Activated CD4-positive, alpha-beta T cell treated with anti-CD3 and anti-CD28 coated beads for 48 hours (primary cell): ENCODE data around the gene TMEM106C.
A peak's percentile ranks its signal among the peaks of the same experiment; 100 is the strongest.

Experiments used
- DNase-seq: peaks from one replicate; pipeline ENCODE4 v3.0.0-alpha.2; 2020

TMEM106C gene

GRCh38 chr12:47999816-48000215, 36.4 kb downstream of the TMEM106C start:
- DNase-seq = no peak

DNA sequence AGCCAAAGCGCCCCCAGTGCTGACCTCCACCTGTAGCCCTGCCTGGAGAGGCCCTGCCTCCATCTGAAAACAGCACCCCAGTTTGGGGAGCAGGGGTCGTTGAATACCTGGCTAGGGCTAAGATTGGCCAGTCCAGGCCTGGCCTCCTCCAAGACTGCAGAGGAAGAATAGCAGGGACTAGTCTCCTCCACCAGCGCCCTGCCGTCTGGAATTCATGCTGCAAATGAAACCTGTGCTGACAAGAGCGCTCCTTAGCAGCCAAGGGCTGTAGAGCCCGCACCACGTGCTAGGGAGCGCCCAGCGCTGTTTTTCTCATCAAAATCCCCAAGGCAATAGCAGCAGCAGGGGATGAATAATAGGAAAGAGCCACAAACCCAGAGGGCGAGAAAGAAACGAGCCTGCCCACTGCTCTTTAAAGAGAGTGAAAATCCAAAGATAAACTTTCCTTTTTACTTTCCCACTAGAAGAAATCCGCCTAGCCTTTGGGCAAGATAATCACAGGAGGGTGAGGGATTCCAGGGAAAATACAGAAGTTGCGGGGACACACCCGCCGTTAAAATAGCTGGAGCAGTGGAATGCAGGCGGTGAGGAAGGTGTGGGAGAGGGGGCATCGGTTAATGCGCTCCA, 37.6 kb downstream of the TMEM106C start:
- DNase-seq = peak; percentile 22

GRCh38 chr12:48001505-48002413, 38.4 kb downstream of the TMEM106C start:
- peak; percentile 11 for DNase-seq

- DNase-seq = no peak
Observed at GRCh38 chr12:48002414-48002730, 39.0 kb downstream of the TMEM106C start.

DNA sequence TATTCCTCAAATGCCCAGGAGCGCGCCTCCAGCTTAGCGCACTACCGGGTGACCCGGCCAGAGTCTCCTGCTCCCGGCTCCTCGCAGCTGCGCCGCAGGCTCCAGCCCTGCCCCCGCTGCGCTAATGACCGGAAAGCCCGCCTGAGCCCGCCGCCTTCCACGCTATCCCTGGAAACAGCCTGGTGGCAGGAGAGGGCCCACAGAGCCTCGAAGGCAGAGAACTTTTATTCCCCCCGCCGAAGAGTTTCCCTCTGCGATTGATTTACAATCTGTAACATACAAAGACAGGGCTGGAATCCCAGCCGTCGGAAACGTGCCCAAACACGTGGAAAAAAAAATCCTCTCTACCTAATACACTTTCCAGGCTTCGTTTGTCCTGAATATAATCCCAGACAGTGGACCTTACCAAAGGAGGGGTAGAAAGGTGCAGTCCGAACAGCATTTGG, 39.4 kb downstream of the TMEM106C start:
- no peak for DNase-seq

- peak; percentile 30 for DNase-seq
Observed at GRCh38 chr12:48003226-48004052, 40.0 kb downstream of the TMEM106C start.

DNA sequence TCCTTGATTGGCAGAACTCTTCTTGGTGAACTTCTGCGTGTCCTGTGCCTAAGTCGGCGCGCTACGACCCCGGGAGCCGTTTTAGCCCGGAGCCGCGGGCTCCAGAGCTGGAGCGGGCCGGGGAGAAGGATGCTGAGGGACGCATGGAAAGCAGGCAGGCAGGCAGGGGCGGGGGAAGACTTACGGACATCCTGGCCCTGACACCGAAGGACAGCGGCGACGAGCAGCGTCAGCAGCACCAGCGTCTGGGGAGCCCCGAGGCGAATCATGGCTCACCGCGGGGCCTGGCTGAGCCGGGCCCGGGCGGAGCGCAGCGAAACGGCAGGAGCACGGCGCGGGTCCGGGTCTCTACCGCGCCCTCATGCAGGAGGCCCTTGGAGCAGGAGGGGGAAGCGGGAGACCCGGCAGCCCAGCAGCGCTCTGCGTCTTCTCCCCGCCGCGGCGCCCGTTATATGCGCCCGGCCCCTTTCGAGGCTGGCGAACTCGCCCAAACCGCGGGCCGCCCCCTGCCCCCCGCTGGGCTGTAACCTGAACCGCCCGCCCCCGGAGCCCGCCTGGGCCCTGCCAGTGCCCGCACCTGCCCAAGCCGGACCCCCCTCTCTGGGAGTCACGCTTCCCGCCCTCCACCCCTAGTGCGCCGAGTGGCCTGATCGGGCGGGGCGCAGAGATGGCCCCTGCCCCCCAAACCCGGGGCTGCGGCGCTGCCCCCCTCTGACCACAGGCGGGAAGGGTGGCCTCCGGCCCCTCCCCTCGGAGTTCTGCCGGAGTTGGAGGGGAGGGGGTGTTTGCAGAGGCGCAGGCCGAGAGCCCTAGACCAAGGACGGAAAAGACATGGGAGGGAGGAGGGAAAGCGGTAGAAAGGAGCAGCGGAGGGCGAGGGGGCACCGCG, 40.9 kb downstream of the TMEM106C start, which contains the start of gene COL2A1:
TSS of gene COL2A1 (minus strand) at position 424 of the 889 bp plus-strand sequence. CDS start at position 269, 155 bp downstream.
- DNase-seq = peak; percentile 47

DNA sequence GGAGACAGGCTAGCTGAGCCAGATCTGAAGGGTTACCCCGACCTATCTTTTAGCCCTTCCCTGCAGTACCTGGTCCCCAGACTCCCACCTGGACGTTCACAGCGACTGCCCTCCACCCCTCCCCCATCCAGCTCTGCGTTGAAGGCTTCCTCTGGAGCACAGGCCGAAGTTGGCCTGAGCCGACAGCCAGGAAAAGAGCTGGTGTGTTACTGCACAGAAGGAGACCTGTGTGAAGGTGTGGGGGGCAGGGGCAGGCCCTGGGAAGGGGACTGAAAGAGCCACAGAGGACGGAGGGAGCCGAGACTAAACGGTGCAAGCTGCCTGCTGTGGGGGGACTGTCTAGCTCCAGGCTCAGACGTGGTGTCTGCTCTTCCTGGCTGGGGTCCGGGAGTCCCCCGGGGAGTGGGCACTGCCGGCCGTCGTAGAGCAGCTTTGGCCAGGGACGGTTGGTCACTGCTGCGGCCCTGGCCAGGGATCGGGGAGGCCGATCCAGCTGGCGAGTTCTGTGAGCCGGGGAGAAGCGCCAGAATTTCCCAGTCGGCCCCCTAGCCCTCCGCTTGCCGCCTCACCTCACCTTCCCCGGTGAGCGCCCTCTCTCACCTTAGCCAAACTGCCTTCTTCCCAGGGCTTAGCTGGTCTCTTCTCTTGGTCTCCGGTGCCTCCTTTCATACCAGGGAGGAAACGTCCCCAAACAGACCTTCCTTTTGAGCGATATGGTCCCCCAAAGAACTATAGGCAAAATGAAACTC, 41.8 kb downstream of the TMEM106C start:
- DNase-seq = no peak

DNA sequence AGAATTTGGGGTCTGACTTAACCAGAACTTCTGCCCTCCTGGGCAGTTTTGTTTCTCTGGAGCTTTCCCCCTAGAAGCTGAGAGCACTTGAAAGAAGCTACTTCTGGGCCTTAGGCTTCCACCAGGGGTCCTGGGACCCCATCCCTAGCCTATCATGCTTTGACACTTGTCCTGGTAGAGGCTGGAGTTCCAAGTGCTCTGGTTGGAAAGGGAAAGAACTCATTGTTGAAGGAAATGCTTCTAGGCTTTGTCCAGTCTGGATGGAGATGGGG, 42.3 kb downstream of the TMEM106C start:
- no peak for DNase-seq

- DNase-seq = no peak
Observed at GRCh38 chr12:48007206-48007605, 43.8 kb downstream of the TMEM106C start.

DNA sequence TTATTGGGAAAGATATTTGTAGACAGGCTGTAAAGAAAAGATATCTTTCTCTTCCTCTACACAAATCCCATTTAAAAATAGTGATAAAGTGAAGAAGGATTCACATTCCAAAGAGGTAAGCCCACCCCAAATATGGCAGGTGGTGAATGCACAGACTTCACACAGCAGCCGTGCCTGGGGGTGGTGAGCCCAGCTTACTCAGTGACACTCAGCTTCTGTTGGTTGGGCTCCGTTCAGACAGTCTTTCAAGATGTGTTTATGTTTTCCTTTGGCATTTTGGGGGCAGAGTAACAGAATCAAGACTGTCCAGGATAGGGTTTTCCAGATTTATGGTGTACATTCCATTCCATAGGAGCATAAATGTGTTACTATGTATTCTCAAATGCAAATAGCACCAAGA, 45.0 kb downstream of the TMEM106C start:
- DNase-seq = no peak

DNA sequence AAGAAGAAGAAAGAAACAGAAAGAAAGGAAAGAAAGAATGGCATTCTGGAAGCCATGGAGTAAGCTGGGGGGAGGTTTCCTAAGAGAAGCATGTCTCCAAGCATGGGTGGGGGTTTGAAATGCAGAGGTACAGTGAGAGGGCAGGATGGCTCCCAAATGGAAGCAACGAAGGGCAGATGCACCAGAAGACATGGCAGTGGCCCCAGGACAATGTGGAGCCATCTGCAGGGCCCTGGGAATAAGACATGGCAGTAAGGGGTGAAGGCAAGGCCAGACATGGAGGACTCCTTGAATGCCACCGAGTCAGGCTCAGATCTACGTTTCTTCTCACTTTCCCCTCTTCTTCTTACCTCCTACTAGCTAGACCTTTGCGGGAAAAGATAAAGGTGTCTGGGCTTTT, 45.6 kb downstream of the TMEM106C start:
- no peak for DNase-seq

GRCh38 chr12:48009471-48009870, 46.1 kb downstream of the TMEM106C start:
- no peak for DNase-seq

GRCh38 chr12:48010366-48010970, 47.1 kb downstream of the TMEM106C start:
- DNase-seq = no peak

- no peak for DNase-seq
Observed at GRCh38 chr12:48012070-48012469, 48.7 kb downstream of the TMEM106C start.

DNA sequence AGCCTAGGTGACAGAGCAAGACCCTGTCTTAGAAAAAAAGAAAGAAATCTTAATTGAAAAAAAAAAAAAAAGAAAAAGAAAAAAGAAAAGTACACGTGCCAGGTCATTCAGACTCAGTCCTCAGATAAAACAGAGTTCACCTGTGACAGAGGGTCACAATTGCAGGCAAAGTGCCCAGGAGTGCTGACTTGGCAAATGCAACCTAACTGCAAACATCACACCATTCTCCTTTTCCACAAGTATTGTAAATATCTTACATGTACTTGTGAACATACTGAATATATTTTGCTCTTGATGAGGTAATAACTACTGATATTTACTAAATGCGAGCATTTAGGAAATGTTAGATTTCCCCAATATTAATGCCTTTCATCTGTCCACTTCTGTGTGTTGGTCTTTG, 49.9 kb downstream of the TMEM106C start:
- DNase-seq = no peak

- DNase-seq = no peak
Observed at GRCh38 chr12:48015129-48015528, 51.7 kb downstream of the TMEM106C start.

DNA sequence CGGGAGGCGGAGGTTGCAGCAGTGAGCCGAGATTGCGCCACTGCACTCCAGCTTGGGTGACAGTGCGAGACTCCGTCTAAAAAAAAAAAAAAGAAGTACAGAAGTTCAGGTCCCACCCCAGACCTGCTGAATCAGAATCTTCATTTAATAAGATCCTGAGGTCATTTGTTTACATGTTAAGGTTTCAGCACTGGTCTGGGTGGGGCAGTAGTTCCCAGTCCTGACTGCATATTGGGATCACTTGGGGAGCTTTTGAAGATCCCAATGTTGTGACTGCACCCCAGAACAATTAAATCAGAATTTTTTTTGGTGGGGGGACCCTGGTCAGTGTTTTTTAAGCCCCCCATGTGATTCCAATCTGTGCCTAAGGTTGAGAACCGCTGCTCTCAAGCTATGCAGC, 52.6 kb downstream of the TMEM106C start:
- DNase-seq = no peak

DNA sequence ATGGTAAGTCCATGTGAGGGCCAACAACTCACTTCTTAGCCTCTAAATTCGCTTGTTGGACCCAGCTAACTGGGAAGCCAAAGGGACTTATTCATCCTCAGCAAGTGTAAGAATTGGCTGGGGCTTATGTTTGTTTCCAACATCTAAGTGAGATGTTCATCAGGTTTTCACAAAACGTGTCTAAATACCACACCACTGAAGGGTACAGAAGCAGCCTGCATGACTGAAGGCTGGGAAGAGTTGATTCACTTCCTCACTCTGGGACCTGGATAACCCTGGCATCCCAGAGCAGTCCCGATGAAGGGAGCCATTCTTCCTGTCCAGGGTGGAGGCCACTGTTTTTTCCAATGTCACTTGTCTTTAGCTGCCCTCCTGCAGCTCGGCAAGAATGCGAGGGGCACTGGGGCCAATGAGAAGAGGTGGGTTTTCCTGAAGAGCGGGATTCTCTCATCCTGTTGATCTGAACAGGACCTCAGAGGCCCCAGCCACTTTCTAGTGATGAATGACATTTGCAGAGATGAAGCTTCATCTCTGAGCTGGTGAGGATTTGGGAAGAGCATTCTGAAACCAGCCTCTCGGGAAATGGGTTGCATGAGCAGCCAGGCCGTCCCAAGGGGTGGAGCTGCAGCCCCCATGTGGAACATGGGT, 53.1 kb downstream of the TMEM106C start:
- DNase-seq = no peak

- no peak for DNase-seq
Observed at GRCh38 chr12:48017496-48017895, 54.1 kb downstream of the TMEM106C start.
